Measurements from ENCODE around the gene XBP1. TPM values are rescaled to one million over a fixed set of nuclear protein-coding genes. Genes with fewer than 3 reads are reported as not detected.
A peak's percentile ranks its signal among the peaks of the same experiment; 100 is the strongest.

Gene XBP1
- total and polyA plus RNA-seq, 10 of the 15 experiments (the other 5 are each of a cell fraction or from before 2014, with no cell fraction given), result 44.5 to 313 (median 149) TPM

DNA sequence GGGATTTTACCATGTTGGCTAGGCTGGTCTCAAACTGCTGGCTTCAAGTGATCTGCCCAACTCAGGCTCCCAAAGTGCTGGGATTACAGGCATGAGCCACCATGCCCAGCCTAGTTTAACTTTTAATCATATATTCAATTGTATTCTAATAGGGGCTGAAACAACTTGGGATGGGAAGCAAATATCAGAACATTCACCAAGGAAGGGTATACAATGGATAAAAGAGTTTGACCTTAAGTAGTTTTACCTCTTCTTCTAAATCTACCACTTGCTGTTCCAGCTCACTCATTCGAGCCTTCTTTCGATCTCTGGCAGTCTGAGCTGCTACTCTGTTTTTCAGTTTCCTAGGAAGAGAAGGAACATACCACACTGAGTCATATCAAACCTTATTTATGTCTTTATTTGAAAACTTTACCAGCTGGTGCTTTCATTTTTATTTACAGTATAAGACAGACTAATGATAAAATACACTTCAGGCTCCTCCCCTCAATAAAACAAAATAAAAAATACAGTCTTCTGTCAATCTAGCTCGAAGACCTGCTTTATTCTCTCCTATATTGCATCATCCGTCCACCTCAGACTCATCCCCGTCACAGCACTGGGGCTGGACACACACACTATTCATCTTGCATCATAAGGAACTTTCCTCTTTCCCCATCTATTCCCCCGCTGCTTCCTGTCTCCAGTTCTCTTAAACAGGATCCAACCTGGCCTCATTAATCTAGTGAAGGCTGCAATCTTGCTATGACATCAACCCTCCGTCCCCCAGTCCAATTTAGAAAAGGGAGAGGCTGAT, 1.4 kb downstream of the XBP1 start (continued):
- TF ChIP-seq CTCF (IDR thresholded peaks at IDR 0.05 in 2 of 3, conservative IDR thresholded peaks at IDR 0.05 in 1 of 3; ENCODE audit: control insufficient read depth in 2 of 3, extremely low read depth in 1 of 3, insufficient read depth in 1 of 3, low read depth in 3 of 3, low read length in 3 of 3) (no peak), IKZF2 (IDR thresholded peaks at IDR 0.05) (peak; percentile 36 to 50), SUPT20H (IDR thresholded peaks at IDR 0.05; ENCODE audit: borderline replicate concordance, control insufficient read depth, low read depth, low read length) (no peak), SREBF1 (IDR thresholded peaks at IDR 0.05; ENCODE audit: low read length) (no peak), NFYA (IDR thresholded peaks at IDR 0.05; ENCODE audit: borderline replicate concordance, low read depth, low read length) (no peak), EGR1 (IDR thresholded peaks at IDR 0.05; ENCODE audit: borderline replicate concordance in 1 of 2, low read depth in 2 of 2, low read length in 2 of 2) (no peak), CREB1 (IDR thresholded peaks at IDR 0.05; ENCODE audit: low read depth) (peak; percentile 69), STAT1 (conservative IDR thresholded peaks at IDR 0.05) (no peak), TCF3 (IDR thresholded peaks at IDR 0.05; ENCODE audit: borderline replicate concordance, insufficient read depth, low read depth, low read length) (0 out of 2 replicates have a peak, but pooled peaks have one; percentile 19), ETV6 (conservative IDR thresholded peaks at IDR 0.05 in 1 of 2, IDR thresholded peaks at IDR 0.05 in 1 of 2; ENCODE audit: borderline replicate concordance in 1 of 2, low read depth in 1 of 2) (peak in 1 of 2 experiments; percentile 72; a peak in 1 of 4 replicates), FOXK2 (IDR thresholded peaks at IDR 0.05) (no peak), IRF4 (IDR thresholded peaks at IDR 0.05; ENCODE audit: low read depth, low read length) (peak; percentile 46; the same call in 1 of the 2 replicates), NFIC (IDR thresholded peaks at IDR 0.05; ENCODE audit: low read depth, low read length) (peak; percentile 82), CBFB (IDR thresholded peaks at IDR 0.05; ENCODE audit: low read depth) (no peak), KAT2A (conservative IDR thresholded peaks at IDR 0.05; ENCODE audit: control insufficient read depth, low read depth, low read length) (no peak)
- TF ChIP-seq, protein P1, sequence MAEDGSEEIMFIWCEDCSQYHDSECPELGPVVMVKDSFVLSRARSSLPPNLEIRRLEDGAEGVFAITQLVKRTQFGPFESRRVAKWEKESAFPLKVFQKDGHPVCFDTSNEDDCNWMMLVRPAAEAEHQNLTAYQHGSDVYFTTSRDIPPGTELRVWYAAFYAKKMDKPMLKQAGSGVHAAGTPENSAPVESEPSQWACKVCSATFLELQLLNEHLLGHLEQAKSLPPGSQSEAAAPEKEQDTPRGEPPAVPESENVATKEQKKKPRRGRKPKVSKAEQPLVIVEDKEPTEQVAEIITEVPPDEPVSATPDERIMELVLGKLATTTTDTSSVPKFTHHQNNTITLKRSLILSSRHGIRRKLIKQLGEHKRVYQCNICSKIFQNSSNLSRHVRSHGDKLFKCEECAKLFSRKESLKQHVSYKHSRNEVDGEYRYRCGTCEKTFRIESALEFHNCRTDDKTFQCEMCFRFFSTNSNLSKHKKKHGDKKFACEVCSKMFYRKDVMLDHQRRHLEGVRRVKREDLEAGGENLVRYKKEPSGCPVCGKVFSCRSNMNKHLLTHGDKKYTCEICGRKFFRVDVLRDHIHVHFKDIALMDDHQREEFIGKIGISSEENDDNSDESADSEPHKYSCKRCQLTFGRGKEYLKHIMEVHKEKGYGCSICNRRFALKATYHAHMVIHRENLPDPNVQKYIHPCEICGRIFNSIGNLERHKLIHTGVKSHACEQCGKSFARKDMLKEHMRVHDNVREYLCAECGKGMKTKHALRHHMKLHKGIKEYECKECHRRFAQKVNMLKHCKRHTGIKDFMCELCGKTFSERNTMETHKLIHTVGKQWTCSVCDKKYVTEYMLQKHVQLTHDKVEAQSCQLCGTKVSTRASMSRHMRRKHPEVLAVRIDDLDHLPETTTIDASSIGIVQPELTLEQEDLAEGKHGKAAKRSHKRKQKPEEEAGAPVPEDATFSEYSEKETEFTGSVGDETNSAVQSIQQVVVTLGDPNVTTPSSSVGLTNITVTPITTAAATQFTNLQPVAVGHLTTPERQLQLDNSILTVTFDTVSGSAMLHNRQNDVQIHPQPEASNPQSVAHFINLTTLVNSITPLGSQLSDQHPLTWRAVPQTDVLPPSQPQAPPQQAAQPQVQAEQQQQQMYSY (CRISPR knock-in tag; IDR thresholded peaks at IDR 0.05), result no peak

All from GM12878 (cell line).